GM19397 (cell line): Measurements from ENCODE around the gene LAMA2.
A peak's percentile ranks its signal among the peaks of the same experiment; 100 is the strongest.

Experiments used
- ATAC-seq: cut with Tn5 transposase; IDR thresholded peaks from one replicate; pipeline ENCODE4 v1.9.1; 2021; ENCODE audit warnings: mild to moderate bottlenecking, moderate library complexity; ENCODE audit not compliant: unreplicated experiment

LAMA2 gene

DNA sequence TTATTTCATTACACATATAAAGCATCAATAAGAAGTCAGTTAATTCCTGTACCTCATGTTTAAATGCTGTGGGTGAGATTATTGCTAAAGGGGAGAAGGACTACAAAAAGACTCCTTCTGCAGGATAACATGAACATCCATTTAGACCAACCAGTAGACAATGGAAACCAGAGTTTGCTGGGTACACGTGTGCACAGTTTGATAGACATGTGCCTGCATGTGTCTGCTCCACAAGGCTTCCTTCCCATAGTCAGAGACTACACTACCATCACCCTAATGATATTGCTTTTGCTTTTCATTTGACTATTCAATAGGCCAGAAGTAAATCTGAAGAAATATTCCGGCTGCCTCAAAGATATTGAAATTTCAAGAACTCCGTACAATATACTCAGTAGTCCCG lies 595.4 kb downstream of the LAMA2 start:
- ATAC-seq: no peak

GRCh38 chr6:129481706-129482105 lies 598.8 kb downstream of the LAMA2 start:
- ATAC-seq: no peak

DNA sequence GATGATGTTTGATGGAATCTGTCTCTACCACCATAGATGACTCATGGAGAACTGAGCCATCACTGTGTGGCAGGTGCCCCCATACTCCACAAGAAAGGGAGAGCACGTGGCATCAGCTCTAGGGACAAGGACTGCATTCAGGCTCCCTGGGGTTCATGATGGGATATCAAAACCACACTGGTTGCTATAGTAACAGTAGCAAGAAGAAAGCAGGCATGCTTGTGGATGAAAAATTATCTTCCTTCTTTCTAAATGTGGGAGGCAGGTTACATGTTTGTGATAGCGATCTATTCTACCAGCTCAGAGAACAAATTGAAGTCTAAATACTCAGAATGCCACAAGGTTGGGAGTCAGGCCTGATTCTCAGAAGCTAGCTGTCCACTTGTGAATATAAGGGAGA lies 602.8 kb downstream of the LAMA2 start:
- no peak for ATAC-seq

DNA sequence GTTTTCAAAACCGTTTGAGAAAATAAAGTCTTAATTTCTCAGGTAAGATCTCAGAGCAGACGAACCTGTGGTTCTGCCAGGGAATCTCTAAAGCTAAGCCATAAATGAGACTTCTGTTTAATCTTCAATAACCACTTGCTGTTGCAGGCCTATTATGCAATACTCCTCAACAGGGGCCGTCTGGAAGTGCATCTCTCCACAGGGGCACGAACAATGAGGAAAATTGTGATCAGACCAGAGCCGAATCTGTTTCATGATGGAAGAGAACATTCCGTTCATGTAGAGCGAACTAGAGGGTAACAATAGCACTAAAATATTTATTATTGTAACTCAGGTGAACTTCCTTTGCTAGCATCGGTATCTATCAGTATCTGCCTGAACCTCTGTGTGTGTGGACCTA lies 603.4 kb downstream of the LAMA2 start:
- no peak for ATAC-seq

DNA sequence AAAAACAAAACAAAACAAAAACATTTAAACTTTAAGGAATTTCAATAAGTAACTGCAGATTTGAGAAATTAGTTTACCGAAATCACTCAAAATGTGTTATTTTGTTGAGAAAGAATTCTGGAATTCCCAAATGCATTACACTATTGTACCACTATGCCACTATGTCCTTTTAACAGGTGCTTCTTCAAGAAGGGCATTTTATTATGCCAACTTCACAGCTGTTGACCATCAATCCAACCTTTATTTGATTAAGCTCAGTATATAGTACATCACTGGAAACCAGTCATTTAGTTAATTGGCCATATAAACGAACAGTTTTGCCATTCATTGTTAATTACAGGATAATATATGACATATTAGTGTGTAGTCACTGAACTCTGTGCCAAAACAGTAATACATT lies 605.4 kb downstream of the LAMA2 start:
- no peak for ATAC-seq

DNA sequence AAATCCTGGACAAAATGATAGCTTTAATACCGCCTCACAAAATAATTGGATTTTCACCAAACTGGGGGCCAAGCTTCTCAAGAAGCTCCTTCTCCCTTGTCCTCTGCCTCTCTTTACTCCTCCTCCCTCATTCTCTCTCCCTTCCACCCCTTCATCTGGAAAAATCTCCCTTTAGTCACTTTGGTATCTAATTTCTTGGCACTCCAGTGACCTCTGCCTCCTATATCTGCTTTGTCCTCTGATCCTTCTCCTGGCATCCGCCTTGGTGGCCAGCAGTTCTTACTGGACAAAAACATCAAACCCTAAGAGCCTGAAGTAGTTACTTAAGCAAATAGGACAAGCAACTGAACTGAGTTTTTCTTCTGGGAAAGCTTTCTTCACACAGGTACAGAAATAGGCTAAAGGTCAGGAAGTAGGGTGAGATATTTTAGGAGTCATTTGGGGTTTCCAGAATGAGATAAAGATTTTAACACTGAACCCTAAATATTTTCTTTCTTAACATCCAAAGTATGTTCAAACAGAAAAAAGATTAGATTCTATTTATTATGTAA lies 606.4 kb downstream of the LAMA2 start:
- no peak for ATAC-seq

DNA sequence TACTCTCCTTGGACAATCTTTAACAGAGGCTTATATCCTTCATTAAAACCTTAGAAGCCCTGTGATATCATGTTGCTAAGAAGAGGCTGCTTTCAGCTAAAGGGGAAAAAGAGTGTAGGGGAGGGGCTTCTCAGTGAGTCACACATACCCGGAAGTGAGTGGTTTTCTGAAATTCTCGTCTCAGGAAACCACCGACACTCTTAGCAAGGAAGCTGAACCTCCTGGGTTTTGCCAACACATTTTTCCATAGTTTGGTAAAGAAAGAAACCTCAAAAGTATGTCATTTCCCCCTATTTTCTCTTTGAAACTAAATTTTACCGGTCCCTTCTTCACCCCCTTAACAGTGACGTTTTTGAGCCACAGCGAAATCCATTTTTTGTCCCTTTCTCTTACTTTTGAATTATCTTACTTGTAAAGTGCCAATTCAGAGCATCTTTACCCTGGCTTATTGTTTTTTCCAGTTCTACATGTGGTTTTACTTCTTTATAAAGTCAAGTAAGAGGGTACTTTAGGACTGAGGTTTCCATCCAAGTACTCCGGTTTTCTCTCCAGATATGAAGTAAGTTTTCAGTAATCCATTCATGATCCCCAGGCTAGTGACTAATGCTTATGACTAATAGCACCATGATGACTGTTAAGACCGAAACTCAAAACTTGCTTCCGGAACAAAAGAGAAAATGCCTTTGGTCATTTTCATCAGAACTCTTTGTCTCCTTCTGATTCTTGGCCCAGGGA lies 607.8 kb downstream of the LAMA2 start:
- ATAC-seq: peak; percentile 89

DNA sequence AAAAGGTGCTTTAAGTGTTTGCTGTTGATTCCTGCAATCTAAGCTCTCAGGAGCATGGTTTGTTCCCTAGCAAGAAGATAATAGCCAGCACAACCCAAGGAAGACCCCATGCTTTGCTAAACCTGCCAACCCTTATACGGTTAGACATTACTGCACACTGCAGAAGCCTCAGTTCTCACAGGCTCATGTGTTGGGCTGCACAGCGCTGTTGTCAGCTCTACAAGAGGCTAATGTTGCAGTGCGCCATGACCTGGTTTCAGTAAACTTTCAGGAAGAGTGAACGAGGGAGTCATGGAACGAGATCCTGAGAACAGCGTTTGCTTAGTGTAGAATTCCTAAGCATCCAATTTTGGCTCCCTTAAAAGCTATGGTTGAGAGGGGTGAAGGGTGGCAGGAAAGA lies 608.5 kb downstream of the LAMA2 start:
- ATAC-seq: peak; percentile 1

DNA sequence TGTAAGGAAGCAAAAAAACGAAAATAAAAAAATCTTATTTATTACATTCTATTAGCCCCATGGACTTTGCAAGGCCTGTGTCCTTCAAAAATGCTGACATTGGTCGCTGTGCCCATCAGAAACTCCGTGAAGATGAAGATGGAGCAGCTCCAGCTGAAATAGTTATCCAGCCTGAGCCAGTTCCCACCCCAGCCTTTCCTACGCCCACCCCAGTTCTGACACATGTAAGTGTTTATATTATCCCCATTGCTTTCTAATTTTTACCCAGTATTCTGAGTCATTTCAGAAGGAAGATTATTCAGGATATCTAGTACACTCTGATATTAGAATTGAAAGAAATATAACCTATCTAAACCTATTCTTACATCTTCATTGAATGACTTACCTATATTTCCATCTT lies 609.3 kb downstream of the LAMA2 start:
- no peak for ATAC-seq

GRCh38 chr6:129493354-129493902 lies 610.5 kb downstream of the LAMA2 start:
- no peak for ATAC-seq

DNA sequence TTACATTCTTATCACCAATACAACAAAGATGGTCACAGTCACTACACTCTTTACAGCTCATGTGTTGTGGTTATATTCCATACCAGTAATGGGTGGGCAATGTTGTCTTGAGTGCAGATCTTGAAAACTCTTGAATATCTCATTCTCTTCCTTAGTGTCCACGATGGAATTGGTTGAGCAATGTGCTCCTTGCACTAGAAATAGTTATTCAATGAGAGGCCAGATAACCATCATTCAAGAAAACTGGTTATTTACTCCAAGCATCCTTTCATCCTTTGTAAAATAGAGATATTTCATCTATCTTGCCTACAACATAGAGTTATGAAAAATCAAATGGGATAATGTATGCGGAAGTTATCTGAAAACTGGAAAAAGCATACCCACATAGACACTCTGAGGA lies 611.2 kb downstream of the LAMA2 start:
- no peak for ATAC-seq

GRCh38 chr6:129494586-129494985 lies 611.6 kb downstream of the LAMA2 start:
- ATAC-seq: no peak

DNA sequence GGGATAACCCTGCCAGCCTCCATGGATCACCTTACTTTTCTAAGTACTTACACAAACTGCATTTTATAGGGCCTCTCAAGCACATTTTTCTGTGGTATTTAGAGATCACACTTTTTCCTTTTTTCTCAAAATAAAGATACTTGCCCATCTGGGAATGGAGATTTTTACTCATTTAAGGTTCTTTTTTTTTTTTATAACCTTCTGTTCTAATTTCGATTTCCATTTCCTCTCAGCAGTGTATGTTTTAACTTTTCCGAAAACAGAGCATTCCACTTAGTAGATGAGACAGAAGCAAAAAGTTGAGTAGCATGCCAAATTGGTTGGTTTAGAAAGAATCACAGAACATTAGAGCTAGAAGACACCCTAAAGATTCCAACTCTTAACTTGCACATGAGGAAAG lies 612.7 kb downstream of the LAMA2 start:
- ATAC-seq: no peak

- no peak for ATAC-seq
These were observed 614.8 kb downstream of the LAMA2 start for GRCh38 chr6:129497481-129498441.

- no peak for ATAC-seq
These were observed 615.6 kb downstream of the LAMA2 start for GRCh38 chr6:129498541-129498940.

- no peak for ATAC-seq
These were observed 616.3 kb downstream of the LAMA2 start for GRCh38 chr6:129498950-129499842.

DNA sequence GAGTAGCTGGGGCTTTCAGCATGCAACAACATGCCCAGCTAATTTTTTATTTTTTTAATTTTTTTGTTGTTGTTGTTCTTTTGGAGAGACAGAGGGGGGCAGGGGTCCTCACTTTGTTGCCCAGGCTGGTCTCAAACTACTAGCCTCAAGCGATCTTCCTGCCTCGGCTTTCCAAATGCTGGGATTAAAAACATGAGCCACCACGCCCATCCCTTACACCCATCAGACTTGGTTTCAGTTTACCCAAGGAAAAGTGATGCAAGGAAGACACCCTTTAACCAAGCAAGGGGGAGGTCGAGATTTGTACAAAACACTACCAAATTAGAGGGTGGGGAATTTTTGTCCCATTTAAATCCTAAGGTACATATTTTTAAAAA lies 616.9 kb downstream of the LAMA2 start:
- ATAC-seq: no peak

DNA sequence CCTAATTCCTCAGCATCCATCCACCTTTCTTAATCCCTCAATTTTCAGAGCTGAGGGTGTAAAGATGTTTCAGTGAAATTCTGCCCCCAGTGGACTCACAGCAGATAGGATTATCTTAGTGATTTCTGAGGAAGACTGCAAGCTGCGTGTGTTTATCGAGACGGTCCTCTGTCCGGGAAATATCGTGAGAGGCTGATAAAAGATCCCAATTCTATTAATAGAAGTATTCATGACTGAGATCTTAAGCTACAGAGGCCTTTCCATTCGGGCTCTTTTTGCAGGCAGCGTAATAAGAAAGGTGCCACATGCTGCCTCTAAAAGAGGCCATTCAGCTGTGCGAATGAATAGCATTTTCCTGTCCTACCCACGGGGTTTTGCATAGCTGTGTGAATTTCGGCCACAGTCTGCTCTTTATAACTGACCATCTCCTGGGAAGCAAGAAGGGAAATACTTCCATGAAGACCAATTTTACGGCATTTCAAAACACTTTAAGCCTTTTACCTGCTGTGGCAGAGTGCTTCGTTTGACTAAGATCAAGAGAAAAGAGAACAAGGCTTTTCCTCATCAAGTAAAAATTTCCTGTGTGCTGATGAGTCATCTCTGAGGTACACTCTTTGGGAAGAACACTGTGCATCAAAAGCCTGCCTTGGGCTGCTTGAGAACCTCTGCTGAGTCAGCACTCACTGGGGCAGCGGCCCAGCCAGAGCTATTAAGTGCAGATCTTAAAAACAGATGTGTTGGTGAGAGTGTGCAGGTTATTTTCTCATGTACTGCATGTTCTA lies 618.2 kb downstream of the LAMA2 start:
- ATAC-seq: no peak

DNA sequence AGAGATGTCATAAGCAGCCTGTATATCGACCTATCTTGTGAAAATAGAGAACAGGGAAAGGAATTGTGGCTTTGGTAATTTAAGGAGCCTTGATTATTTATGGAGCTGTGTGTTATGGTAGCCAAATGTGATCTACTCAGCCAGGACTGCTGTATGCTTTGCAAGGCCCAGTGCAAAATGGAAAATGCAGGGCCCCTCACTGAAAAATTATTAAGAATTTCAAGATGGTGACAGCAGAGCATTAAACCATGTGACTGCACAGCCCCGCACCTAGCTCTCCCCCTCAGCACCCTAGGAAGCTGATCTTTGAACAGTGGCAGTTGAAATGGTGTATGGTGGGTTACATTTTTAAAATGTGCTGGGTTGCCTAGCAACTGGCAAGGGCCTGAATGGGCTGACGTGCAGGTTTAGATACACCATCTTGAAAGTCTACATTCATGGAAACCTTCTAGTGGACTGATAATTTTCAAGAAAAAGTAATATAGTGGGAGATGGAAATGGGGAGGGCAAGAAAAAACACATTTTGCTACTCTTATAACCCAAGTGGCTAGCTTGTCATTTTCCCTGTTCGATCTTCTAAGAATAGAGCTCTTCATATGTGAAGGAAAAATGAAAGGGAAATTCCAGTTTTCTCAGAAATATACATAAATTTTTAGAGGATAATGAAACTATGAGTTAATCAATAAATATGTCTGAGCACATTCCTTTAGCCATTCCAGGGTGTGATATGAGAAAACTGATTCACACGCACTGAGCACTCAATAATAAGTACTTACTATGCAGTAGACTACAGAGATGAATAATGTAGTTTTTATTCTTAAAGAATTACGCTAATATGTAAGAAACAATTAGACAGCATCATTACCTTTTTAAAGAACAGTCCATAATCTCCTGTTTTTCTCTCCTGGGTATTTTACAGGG lies 619.1 kb downstream of the LAMA2 start:
- no peak for ATAC-seq
